IMR-90 (cell line): ENCODE data around the gene PIK3CG. TPM values are rescaled to one million over a fixed set of nuclear protein-coding genes. Genes with fewer than 3 reads are reported as not detected.

Experiments
- ATAC-seq: fragments of 200-7000 bp; cut with Tn5 transposase; 2 replicates; pipeline ENCODE4 v1.9.1; 2020; ENCODE audit warnings: low read depth, mild to moderate bottlenecking, moderate library complexity
- BruUV-seq: library from RNA; stranded (reverse); fragments of 400-500 nt; replicated peaks from 2 replicates; lab custom pipeline; 2021; lab: Mats Ljungman, UMichigan
- CTCF ChIA-PET: fragments of 300-600 bp; formaldehyde crosslinking; extraction: SDS; loops from one replicate; lab custom pipeline; 2021; ENCODE audit warnings: antibody characterized with exemption; lab: Yijun Ruan, JAX
- POLR2A ChIA-PET: fragments of 300-600 bp; sonication (Branson Sonifier 250); formaldehyde crosslinking; loops from one replicate; lab custom pipeline; 2022; ENCODE audit warnings: antibody characterized with exemption; ENCODE audit not compliant: unreplicated experiment; lab: Charles Lee
- DNase-seq: peaks from one replicate; pipeline ENCODE4 v3.0.0; 2013
- H2AFZ ChIP-seq: replicated peaks from 2 replicates; pipeline ENCODE3; 2013; ENCODE audit warnings: low read length, mild to moderate bottlenecking; ENCODE audit not compliant: poor library complexity
- H2AK5ac ChIP-seq: 2 replicates; pipeline ENCODE4 v1.6.1; 2013; ENCODE audit warnings: low read depth, low read length, inconsistent platforms
- H2AK9ac ChIP-seq: replicated peaks from 2 replicates; pipeline ENCODE3; 2013; ENCODE audit warnings: mild to moderate bottlenecking, low read depth, low read length, moderate library complexity; ENCODE audit not compliant: poor library complexity
- H2BK120ac ChIP-seq: 2 replicates; pipeline ENCODE4 v1.6.1; 2013; ENCODE audit warnings: low read depth, low read length, inconsistent platforms
- H2BK15ac ChIP-seq: 3 replicates; pipeline ENCODE4 v1.6.1; 2013; ENCODE audit warnings: low read depth, low read length, inconsistent platforms
- H2BK20ac ChIP-seq: 2 replicates; pipeline ENCODE4 v1.6.1; 2013; ENCODE audit warnings: low read depth, mild to moderate bottlenecking, inconsistent platforms, low read length, moderate library complexity
- H2BK5ac ChIP-seq: 2 replicates; pipeline ENCODE4 v1.6.1; 2013; ENCODE audit warnings: mild to moderate bottlenecking, low read depth, low read length, inconsistent platforms; ENCODE audit not compliant: poor library complexity, severe bottlenecking
- H3K14ac ChIP-seq: replicated peaks from 2 replicates; pipeline ENCODE4 v1.6.1; 2013; ENCODE audit warnings: low read depth, low read length, inconsistent platforms
- H3K18ac ChIP-seq: 2 replicates; pipeline ENCODE4 v1.6.1; 2013; ENCODE audit warnings: low read depth, low read length, control low read depth
- H3K23ac ChIP-seq: 2 replicates; pipeline ENCODE4 v1.6.1; 2013; ENCODE audit warnings: low read depth, low read length, inconsistent platforms
- H3K27ac ChIP-seq: 2 replicates; pipeline ENCODE4 v1.5.1; 2013; ENCODE audit warnings: mild to moderate bottlenecking, control low read depth, low read length; ENCODE audit not compliant: insufficient read depth
- H3K27me3 ChIP-seq: 2 replicates; pipeline ENCODE4 v1.6.1; 2013; ENCODE audit warnings: low read length; ENCODE audit not compliant: control insufficient read depth, insufficient read depth
- H3K36me3 ChIP-seq: 2 replicates; pipeline ENCODE4 v1.6.1; 2013; ENCODE audit warnings: low read length, mixed read lengths; ENCODE audit not compliant: control insufficient read depth, insufficient read depth
- H3K4ac ChIP-seq: 2 replicates; pipeline ENCODE4 v1.6.1; 2013; ENCODE audit warnings: low read depth, low read length, inconsistent platforms
- H3K4me1 ChIP-seq: 2 replicates; pipeline ENCODE4 v1.6.1; 2013; ENCODE audit warnings: low read length, mixed read lengths; ENCODE audit not compliant: control insufficient read depth, insufficient read depth
- H3K4me2 ChIP-seq: 2 replicates; pipeline ENCODE4 v1.6.1; 2013; ENCODE audit warnings: low read depth, mild to moderate bottlenecking, control low read depth, low read length, moderate library complexity
- H3K4me3 ChIP-seq: 2 replicates; pipeline ENCODE4 v1.5.1; 2013; ENCODE audit warnings: low read depth, mild to moderate bottlenecking, control low read depth, low read length, moderate library complexity; ENCODE audit not compliant: insufficient read depth
- H3K56ac ChIP-seq: 2 replicates; pipeline ENCODE4 v1.6.1; 2013; ENCODE audit warnings: low read length, inconsistent platforms; ENCODE audit not compliant: insufficient read depth; ENCODE audit errors: extremely low read depth
- H3K79me1 ChIP-seq, 2 experiments: 2 replicates each; pipeline ENCODE4 v1.6.1; 2013; ENCODE audit warnings: low read length in 2 of 2, inconsistent platforms in 1 of 2, low read depth in 1 of 2
- H3K9ac ChIP-seq: 2 replicates; pipeline ENCODE4 v1.6.1; 2013; ENCODE audit warnings: low read depth, low read length, control low read depth
- H3K9me1 ChIP-seq: 2 replicates; pipeline ENCODE4 v1.6.1; 2013; ENCODE audit warnings: low read length, inconsistent platforms; ENCODE audit not compliant: insufficient read depth
- H3K9me3 ChIP-seq: 2 replicates; pipeline ENCODE4 v1.6.1; 2013; ENCODE audit warnings: low read length; ENCODE audit not compliant: control insufficient read depth, insufficient read depth
- H4K20me1 ChIP-seq: 2 replicates; pipeline ENCODE4 v1.6.1; 2013; ENCODE audit warnings: low read length, inconsistent platforms; ENCODE audit not compliant: insufficient read depth
- H4K5ac ChIP-seq: 2 replicates; pipeline ENCODE4 v1.6.1; 2013; ENCODE audit warnings: mild to moderate bottlenecking, low read depth, low read length, control low read depth
- H4K8ac ChIP-seq, 2 experiments: 2 replicates each; pipeline ENCODE4 v1.6.1; 2013; ENCODE audit warnings: low read depth in 2 of 2, low read length in 2 of 2, control low read depth in 1 of 2, inconsistent platforms in 1 of 2
- H4K91ac ChIP-seq: 2 replicates; pipeline ENCODE4 v1.6.1; 2013; ENCODE audit warnings: low read depth, low read length, inconsistent platforms; ENCODE audit not compliant: insufficient read depth
- CEBPB ChIP-seq: IDR thresholded peaks from 2 replicates; pipeline ENCODE4 v1.6.1; 2012; ENCODE audit warnings: low read depth, low read length, improper control_type of control experiment
- RCOR1 ChIP-seq: IDR thresholded peaks from 2 replicates; pipeline ENCODE4 v1.6.1; 2012; ENCODE audit warnings: mild to moderate bottlenecking, low read length, improper control_type of control experiment; ENCODE audit not compliant: insufficient replicate concordance
- WGBS, 2 experiments: methylation state at CpG; one replicate each; pipeline versions ENCODE4 v1.1.5 to v1.1.7; 2013; ENCODE audit warnings: missing lambda C conversion rate in 2 of 2; ENCODE audit not compliant: insufficient read length in 1 of 2; ENCODE audit errors: extremely low coverage in 2 of 2; 5-methylcytosine and 5-hydroxymethylcytosine counted together
- dilution Hi-C: fragments of 300-500 bp; cut with HindIII; formaldehyde crosslinking; loops from one replicate; pipeline ENCODE4 v1.14.3; 2018; ENCODE audit warnings: low sequenced_read_pairs; ENCODE audit not compliant: unreplicated experiment
- in situ Hi-C: fragments of 300-500 bp; cut with MboI; formaldehyde crosslinking; loops from 3 replicates; pipeline ENCODE4 v1.14.3; 2019; ENCODE audit warnings: low sequenced_read_pairs, inconsistent platforms, mixed read lengths
- intact Hi-C: fragments of 100-400 bp; cut with micrococcal nuclease; formaldehyde crosslinking; loops from 2 replicates; pipeline ENCODE4 v1.10.0; 2022
- polyA plus RNA-seq, 3 experiments: library from polyadenylated mRNA; depleted of rRNA; stranded (reverse); fragments of >200 nt; gene quantifications; 2 replicates each; pipeline ENCODE4 v1.2.3, GENCODE V29; 2012; ENCODE audit warnings: low replicate concordance in 1 of 3
- total RNA-seq: library from RNA; depleted of rRNA; stranded (reverse); fragments of >200 nt; gene quantifications from 2 replicates; pipeline ENCODE4 v1.2.3, GENCODE V29; 2012

Gene PIK3CG
- total and polyA plus RNA-seq, 2 of the 4 experiments (the other 2 are of a cell fraction): under 0.01 TPM; not detected in 1

DNA sequence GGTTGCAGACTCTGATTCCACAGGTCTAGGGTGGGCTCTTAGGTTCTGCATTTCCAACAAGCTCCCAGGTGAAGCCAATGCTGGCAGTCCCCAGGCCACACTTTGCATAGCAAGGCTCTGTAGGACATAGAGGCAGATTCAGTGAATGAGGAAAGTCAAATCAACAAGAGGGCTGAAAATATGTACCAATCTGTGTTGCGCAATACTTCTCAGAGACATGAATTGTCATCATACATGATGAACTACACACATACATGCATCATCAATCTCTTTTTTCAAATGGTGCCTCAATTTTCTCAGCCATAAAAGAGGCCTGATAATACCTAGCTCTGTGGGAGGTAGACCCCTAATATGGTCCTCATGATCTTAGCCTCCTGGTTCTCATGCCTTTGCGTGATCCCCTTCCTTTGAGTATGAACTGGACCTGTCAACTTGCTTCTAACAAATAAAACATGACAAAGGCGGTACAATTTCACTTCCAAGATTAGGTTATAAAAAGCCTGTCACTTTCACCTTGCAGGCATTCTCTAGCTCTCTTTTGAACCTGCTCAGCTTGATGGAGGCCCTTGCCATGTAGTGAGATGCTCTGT is 49.0 kb downstream of the PIK3CG start:
- DNase-seq (no peak), ATAC-seq (no peak)
- Histone ChIP-seq H3K4me2 (no peak overlapping the region), H4K5ac (no peak overlapping the region), H3K14ac (no peak overlapping the region), H3K9me3 (no peaks in the 10 kb centered on the region; the same call in none of the 2 replicates), H2BK15ac (no peak overlapping the region), H3K56ac (no peak overlapping the region), H3K36me3 (no peaks in the 10 kb centered on the region), H3K27me3 (peaks cover 4% of the 10 kb centered on the region), H3K79me1 (no peaks in the 10 kb centered on the region), H3K4ac (no peak overlapping the region), H2AK5ac (no peak overlapping the region), H4K20me1 (no peaks in the 10 kb centered on the region), H3K9ac (no peak overlapping the region), H2BK20ac (no peak overlapping the region), H2AK9ac (no peak overlapping the region), H3K9me1 (no peaks in the 10 kb centered on the region), H2AFZ (no peak overlapping the region), H3K4me1 (no peaks in the 10 kb centered on the region), H2BK5ac (no peak overlapping the region), H3K27ac (no peak overlapping the region), H3K18ac (no peak overlapping the region), H3K23ac (no peak overlapping the region), H3K4me3 (no peak overlapping the region), H2BK120ac (no peak overlapping the region), H4K91ac (no peak overlapping the region), H4K8ac (no peak overlapping the region)
- dilution Hi-C loops: no loop called here
- no CpG with 5 or more reads among the region's 3 CpGs for WGBS, 2 experiments
- intact Hi-C loops: no loop called here
- in situ Hi-C loops: no loop called here
- BruUV-seq: no TSS peak
- ChIA-PET POLR2A (no interaction called here), CTCF (interaction anchor here (0.6 kb wide), 1 partner anchor 872 kb away, joined by 3 read pairs; no protein-coding TSS in a partner anchor)
- TF ChIP-seq RCOR1 (no peak), CEBPB (peak; percentile 98)
